H9 (cell line): Measurements from ENCODE around the gene DEPDC5. TPM values are rescaled to one million over a fixed set of nuclear protein-coding genes. Genes with fewer than 3 reads are reported as not detected.

Source experiments
- DNase-seq: peaks from one replicate; pipeline ENCODE4 v3.0.0-alpha.2; 2017
- H2AFZ ChIP-seq: one replicate; pipeline ENCODE4 v1.6.1; 2013; ENCODE audit warnings: mild to moderate bottlenecking, low read length, control low read depth, moderate library complexity
- H2AK5ac ChIP-seq: 2 replicates; pipeline ENCODE4 v1.6.1; 2013; ENCODE audit warnings: low read length, control low read depth, mixed read lengths; ENCODE audit not compliant: insufficient read length
- H2BK120ac ChIP-seq: one replicate; pipeline ENCODE4 v1.6.1; 2013; ENCODE audit warnings: low read depth, mild to moderate bottlenecking, low read length, control low read depth, inconsistent platforms; ENCODE audit not compliant: poor library complexity, severe bottlenecking
- H2BK12ac ChIP-seq: 2 replicates; pipeline ENCODE4 v1.6.1; 2013; ENCODE audit warnings: low read length, control low read depth, mixed read lengths, low read depth; ENCODE audit not compliant: insufficient read length
- H2BK15ac ChIP-seq: 2 replicates; pipeline ENCODE4 v1.6.1; 2013; ENCODE audit warnings: low read depth, low read length, control low read depth
- H2BK20ac ChIP-seq: one replicate; pipeline ENCODE4 v1.6.1; 2013; ENCODE audit warnings: low read depth, mild to moderate bottlenecking, low read length, control low read depth, inconsistent platforms; ENCODE audit not compliant: poor library complexity, severe bottlenecking
- H2BK5ac ChIP-seq: 2 replicates; pipeline ENCODE4 v1.6.1; 2013; ENCODE audit warnings: low read length, control low read depth, mixed read lengths; ENCODE audit not compliant: insufficient read length
- H3K14ac ChIP-seq: 2 replicates; pipeline ENCODE4 v1.6.1; 2013; ENCODE audit warnings: low read length, control low read depth; ENCODE audit not compliant: insufficient read depth
- H3K18ac ChIP-seq: 2 replicates; pipeline ENCODE4 v1.6.1; 2013; ENCODE audit warnings: low read depth, mild to moderate bottlenecking, mixed read lengths, low read length, control low read depth; ENCODE audit not compliant: insufficient read length
- H3K23ac ChIP-seq: 2 replicates; pipeline ENCODE4 v1.6.1; 2013; ENCODE audit warnings: low read length, control low read depth, mixed read lengths, low read depth; ENCODE audit not compliant: insufficient read length
- H3K23me2 ChIP-seq: 2 replicates; pipeline ENCODE4 v1.6.1; 2013; ENCODE audit warnings: low read depth, mild to moderate bottlenecking, mixed read lengths, low read length, control low read depth; ENCODE audit not compliant: insufficient read length, poor library complexity, severe bottlenecking
- H3K27ac ChIP-seq: 2 replicates; pipeline ENCODE4 v1.5.1; 2013; ENCODE audit warnings: low read length, control low read depth, mixed read lengths, low read depth; ENCODE audit not compliant: insufficient read length
- H3K27me3 ChIP-seq: 2 replicates; pipeline ENCODE4 v1.6.1; 2013; ENCODE audit warnings: low read length, control low read depth, inconsistent platforms; ENCODE audit not compliant: insufficient read depth
- H3K4ac ChIP-seq: 2 replicates; pipeline ENCODE4 v1.6.1; 2013; ENCODE audit warnings: low read depth, mild to moderate bottlenecking, control low read depth, inconsistent platforms, low read length, moderate library complexity
- H3K4me1 ChIP-seq: 2 replicates; pipeline ENCODE4 v1.6.1; 2013; ENCODE audit warnings: low read length, control low read depth, inconsistent platforms; ENCODE audit not compliant: insufficient read depth
- H3K4me2 ChIP-seq: 2 replicates; pipeline ENCODE4 v1.6.1; 2013; ENCODE audit warnings: low read length, control low read depth, mixed read lengths; ENCODE audit not compliant: insufficient read length, insufficient read depth
- H3K56ac ChIP-seq: 2 replicates; pipeline ENCODE4 v1.6.1; 2013; ENCODE audit warnings: low read depth, mild to moderate bottlenecking, mixed read lengths, low read length, control low read depth; ENCODE audit not compliant: insufficient read length
- H3K79me1 ChIP-seq: 2 replicates; pipeline ENCODE4 v1.6.1; 2013; ENCODE audit warnings: low read depth, mild to moderate bottlenecking, moderate library complexity, low read length, control low read depth, inconsistent platforms; ENCODE audit not compliant: insufficient read depth, poor library complexity, severe bottlenecking
- H3K79me2 ChIP-seq: 2 replicates; pipeline ENCODE4 v1.6.1; 2013; ENCODE audit warnings: low read length, control low read depth, inconsistent platforms; ENCODE audit not compliant: insufficient read depth
- H3K9ac ChIP-seq: 2 replicates; pipeline ENCODE4 v1.6.1; 2013; ENCODE audit warnings: low read length, control low read depth, mixed read lengths; ENCODE audit not compliant: insufficient read length; ENCODE audit errors: extremely low read depth
- H3K9me3 ChIP-seq: one replicate; pipeline ENCODE4 v1.6.1; 2013; ENCODE audit warnings: low read depth, low read length, inconsistent platforms; ENCODE audit not compliant: control insufficient read depth
- H3T11ph ChIP-seq: one replicate; pipeline ENCODE4 v1.6.1; 2013; ENCODE audit warnings: mild to moderate bottlenecking, low read length, control low read depth, inconsistent platforms
- H4K20me1 ChIP-seq: one replicate; pipeline ENCODE4 v1.6.1; 2013; ENCODE audit not compliant: control insufficient read depth, insufficient read length, insufficient read depth
- H4K5ac ChIP-seq: 2 replicates; pipeline ENCODE4 v1.6.1; 2013; ENCODE audit warnings: low read depth, mild to moderate bottlenecking, mixed read lengths, low read length, control low read depth; ENCODE audit not compliant: insufficient read length
- H4K8ac ChIP-seq: replicated peaks from 2 replicates; pipeline ENCODE4 v1.6.1; 2013; ENCODE audit warnings: low read length, control low read depth, mixed read lengths, low read depth; ENCODE audit not compliant: insufficient read length
- H4K91ac ChIP-seq: 2 replicates; pipeline ENCODE4 v1.6.1; 2013; ENCODE audit warnings: low read depth, mild to moderate bottlenecking, moderate library complexity, mixed read lengths, low read length, control low read depth; ENCODE audit not compliant: insufficient read length
- H3K27ac Mint-ChIP-seq, 3 experiments: 2 replicates in 2 of 3; 3 replicates in 1 of 3; pipeline ENCODE4 v1.8.0; 2020 to 2021; ENCODE audit warnings: mixed read lengths in 3 of 3, mild to moderate bottlenecking in 1 of 3, moderate library complexity in 1 of 3
- H3K27me3 Mint-ChIP-seq: 2 replicates; pipeline ENCODE4 v1.8.0; 2021; ENCODE audit warnings: low read depth, mild to moderate bottlenecking, moderate library complexity, mixed read lengths
- H3K36me3 Mint-ChIP-seq, 3 experiments: 2 replicates in 2 of 3; 3 replicates in 1 of 3; pipeline ENCODE4 v1.8.0; 2020 to 2021; ENCODE audit warnings: low read depth in 3 of 3, mixed read lengths in 3 of 3; ENCODE audit not compliant: insufficient read depth in 1 of 3
- H3K4me1 Mint-ChIP-seq, 2 experiments: 2 replicates each; pipeline ENCODE4 v1.8.0; 2020; ENCODE audit warnings: mixed read lengths in 2 of 2
- H3K4me3 Mint-ChIP-seq, 2 experiments: 2 replicates in 1 of 2; 3 replicates in 1 of 2; pipeline ENCODE4 v1.8.0; 2020 to 2021; ENCODE audit warnings: mild to moderate bottlenecking in 2 of 2, mixed read lengths in 2 of 2, moderate library complexity in 1 of 2
- H3K9me3 Mint-ChIP-seq, 2 experiments: 2 replicates in 1 of 2; 3 replicates in 1 of 2; pipeline ENCODE4 v1.8.0; 2020; ENCODE audit warnings: mild to moderate bottlenecking in 2 of 2, mixed read lengths in 2 of 2, moderate library complexity in 1 of 2
- WGBS: extraction: QIAGEN DNeasy Blood & Tissue Kit; methylation state at CpG from one replicate; pipeline ENCODE4 v1.1.7; 2013; ENCODE audit warnings: missing lambda C conversion rate, low lambda C conversion rate, mixed read lengths; ENCODE audit not compliant: insufficient read length; ENCODE audit errors: extremely low coverage; 5-methylcytosine and 5-hydroxymethylcytosine counted together
- total RNA-seq: library from RNA; stranded (reverse); gene quantifications from 2 replicates; pipeline ENCODE4 v1.2.1, GENCODE V29; 2021
- TF ChIP-seq, protein P1 (sequence below): fragments of 200-600 bp; sonication (generic); conservative IDR thresholded peaks from 3 replicates; pipeline ENCODE4 v1.8.0; 2021; ENCODE audit warnings: antibody characterized with exemption, mild to moderate bottlenecking

DEPDC5 gene
- total RNA-seq, 1 experiment from 2014 or later, result 29.2 TPM

DNA sequence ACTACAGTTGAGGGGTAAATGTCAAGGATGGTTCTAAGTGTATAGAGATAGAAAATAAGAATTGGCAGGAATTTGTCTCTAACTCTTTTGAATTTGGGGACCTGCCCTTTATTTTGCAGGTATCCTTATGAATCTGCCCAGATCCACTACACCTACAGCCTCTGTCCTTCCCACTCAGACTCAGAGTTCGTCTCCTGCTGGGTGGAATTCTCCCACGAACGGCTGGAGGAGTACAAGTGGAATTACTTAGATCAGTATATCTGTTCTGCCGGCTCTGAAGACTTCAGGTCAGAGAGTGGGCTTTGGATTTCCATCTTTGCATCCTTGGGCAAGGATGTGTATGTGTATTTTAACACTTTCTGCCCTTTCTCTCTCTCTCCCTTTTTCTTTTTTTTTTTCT lies 89.7 kb downstream of the DEPDC5 start:
- Histone ChIP-seq H3K23me2 (no peaks in the 10 kb centered on the region), H2BK5ac (no peak overlapping the region), H3K4me2 (no peak overlapping the region), H3K14ac (no peak overlapping the region), H2AK5ac (no peak overlapping the region), H2BK15ac (no peak overlapping the region), H3K79me2 (no peaks in the 10 kb centered on the region), H4K8ac (no peak overlapping the region), H3K27ac (no peak overlapping the region), H2BK20ac (no peak overlapping the region), H4K5ac (no peak overlapping the region), H3T11ph (no peak overlapping the region), H3K9ac (no peak overlapping the region), H3K9me3 (no peaks in the 10 kb centered on the region), H2BK12ac (no peak overlapping the region), H4K20me1 (no peaks in the 10 kb centered on the region), H3K18ac (no peak overlapping the region), H2AFZ (no peak overlapping the region), H3K4me1 (no peaks in the 10 kb centered on the region), H3K4ac (no peak overlapping the region), H3K27me3 (no peaks in the 10 kb centered on the region), H4K91ac (no peak overlapping the region), H2BK120ac (no peak overlapping the region), H3K23ac (no peak overlapping the region), H3K56ac (no peak overlapping the region), H3K79me1 (no peaks in the 10 kb centered on the region)
- Mint-ChIP-seq H3K9me3 (peaks cover 11 to 14% of the 10 kb centered on the region in 2 experiments), H3K27ac (no peak overlapping the region), H3K4me3 (no peak overlapping the region), H3K4me1 (peaks cover 0 to under 1% of the 10 kb centered on the region in 2 experiments; a peak in 1 of 4 replicates), H3K27me3 (no peaks in the 10 kb centered on the region), H3K36me3 (peaks cover 26 to 66% (median 57%) of the 10 kb centered on the region in 3 experiments)
- TF ChIP-seq, protein P1, sequence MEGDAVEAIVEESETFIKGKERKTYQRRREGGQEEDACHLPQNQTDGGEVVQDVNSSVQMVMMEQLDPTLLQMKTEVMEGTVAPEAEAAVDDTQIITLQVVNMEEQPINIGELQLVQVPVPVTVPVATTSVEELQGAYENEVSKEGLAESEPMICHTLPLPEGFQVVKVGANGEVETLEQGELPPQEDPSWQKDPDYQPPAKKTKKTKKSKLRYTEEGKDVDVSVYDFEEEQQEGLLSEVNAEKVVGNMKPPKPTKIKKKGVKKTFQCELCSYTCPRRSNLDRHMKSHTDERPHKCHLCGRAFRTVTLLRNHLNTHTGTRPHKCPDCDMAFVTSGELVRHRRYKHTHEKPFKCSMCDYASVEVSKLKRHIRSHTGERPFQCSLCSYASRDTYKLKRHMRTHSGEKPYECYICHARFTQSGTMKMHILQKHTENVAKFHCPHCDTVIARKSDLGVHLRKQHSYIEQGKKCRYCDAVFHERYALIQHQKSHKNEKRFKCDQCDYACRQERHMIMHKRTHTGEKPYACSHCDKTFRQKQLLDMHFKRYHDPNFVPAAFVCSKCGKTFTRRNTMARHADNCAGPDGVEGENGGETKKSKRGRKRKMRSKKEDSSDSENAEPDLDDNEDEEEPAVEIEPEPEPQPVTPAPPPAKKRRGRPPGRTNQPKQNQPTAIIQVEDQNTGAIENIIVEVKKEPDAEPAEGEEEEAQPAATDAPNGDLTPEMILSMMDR, result no peak
- no peak for DNase-seq
- no CpG with 5 or more reads among the region's 4 CpGs for WGBS
